Fibroblast of peridontal ligament (primary cell): ENCODE results near the gene TMEM87A.

ENCODE experiments used
- DNase-seq: peaks from one replicate; pipeline ENCODE4 v3.0.0-alpha.2; 2010; ENCODE audit errors: extremely low read depth

Gene TMEM87A

DNA sequence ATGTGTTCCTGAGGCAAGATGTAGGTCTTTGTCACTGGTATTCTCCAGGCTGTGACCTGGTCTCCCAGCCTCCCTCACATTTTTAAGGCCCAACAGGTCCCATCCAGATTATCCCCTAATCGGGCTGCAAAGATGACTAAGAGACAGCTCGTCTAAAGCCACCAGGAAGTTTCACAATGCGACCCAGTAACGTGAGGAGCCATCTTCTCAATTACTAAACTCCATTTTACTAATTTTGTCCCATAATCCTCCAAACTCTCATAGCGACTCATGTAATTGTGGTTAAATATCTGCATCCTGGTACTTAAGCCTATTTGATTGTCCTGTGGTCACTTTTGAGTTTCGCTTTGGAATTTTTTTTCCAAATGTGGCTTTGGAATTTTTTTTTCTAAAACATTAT, 108.1 kb downstream of the TMEM87A start:
- DNase-seq: no peak

DNA sequence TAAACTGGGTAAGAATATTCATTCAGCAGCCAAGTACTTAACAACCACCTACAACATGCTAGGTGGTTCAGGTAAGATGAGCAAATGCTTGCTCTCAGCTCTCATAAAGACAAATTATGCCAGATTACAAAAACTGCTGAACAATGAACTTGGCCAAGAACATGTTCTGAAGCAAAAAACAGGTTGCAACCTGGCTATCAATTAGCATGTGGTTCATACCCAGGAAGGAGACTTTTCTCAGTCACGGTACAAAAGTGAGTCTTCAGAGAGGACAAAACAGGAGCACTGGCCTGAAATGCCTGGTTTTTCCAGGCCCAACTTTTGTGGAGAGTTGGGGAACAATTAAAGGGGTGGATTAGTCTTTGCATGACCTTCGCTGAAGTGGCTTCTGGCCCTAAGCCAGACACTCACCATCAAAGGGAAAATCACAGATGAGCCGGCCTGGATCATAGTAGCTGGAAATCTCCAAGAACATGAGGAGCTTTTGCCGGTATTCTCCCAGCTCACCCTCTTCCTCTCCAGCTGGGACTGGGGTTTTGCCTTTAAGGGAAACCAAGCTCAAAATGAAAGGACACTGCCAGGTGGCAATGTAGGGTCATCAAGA, 109.2 kb downstream of the TMEM87A start:
- no peak for DNase-seq

GRCh38 chr15:42163291-42163690, 109.9 kb downstream of the TMEM87A start:
- DNase-seq: no peak
